Kidney capillary endothelial cell (primary cell): Measurements from ENCODE around the gene ITGA1.

Experiments
- DNase-seq: peaks from one replicate; pipeline ENCODE4 v3.0.0-alpha.2; 2018; ENCODE audit warnings: low spot score

The ITGA1 gene

GRCh38 chr5:52772668-52773067 lies 15.0 kb upstream of the ITGA1 start:
- no peak for DNase-seq

GRCh38 chr5:52773342-52773741 lies 14.4 kb upstream of the ITGA1 start:
- DNase-seq, result no peak

DNA sequence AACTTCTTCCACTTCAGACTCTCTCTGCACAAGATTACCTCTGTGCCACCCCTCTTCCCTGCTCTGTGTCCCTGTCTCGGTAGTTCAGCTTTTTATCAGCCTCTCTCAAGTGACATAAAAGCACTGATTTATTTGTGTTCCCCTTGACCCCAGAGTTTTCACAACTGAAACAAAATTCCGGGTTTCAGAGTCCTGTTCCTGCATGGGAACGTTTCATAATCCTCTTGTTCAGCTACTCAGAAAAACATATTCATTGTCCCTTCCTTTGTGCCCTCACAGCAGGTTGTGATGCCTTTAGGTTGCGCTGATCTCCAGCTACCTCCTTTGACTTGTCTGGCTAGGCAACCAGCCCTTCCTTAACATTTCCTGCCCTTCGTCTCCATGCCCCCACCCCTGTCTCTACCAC lies 13.7 kb upstream of the ITGA1 start:
- no peak for DNase-seq

DNA sequence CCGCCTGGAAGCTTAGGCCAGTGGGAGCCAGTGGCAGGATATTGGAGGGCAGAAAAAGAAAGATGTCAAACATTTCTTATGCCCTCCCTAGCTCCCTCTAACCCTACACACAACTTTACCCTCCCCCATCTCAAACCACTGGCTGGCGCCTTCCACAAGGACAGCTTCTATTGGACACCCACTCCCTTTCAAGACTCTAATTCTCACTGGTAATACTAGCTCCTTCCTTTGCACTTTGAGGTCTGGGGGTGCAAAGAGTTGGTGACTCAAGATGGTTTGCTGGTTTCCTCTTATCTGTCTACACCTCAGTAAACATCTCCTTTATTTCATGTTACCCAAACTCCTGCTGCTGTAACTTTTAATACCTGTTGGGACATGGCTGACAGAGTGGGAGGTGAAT lies 11.6 kb upstream of the ITGA1 start:
- no peak for DNase-seq

GRCh38 chr5:52777186-52777585 lies 10.5 kb upstream of the ITGA1 start:
- no peak for DNase-seq

DNA sequence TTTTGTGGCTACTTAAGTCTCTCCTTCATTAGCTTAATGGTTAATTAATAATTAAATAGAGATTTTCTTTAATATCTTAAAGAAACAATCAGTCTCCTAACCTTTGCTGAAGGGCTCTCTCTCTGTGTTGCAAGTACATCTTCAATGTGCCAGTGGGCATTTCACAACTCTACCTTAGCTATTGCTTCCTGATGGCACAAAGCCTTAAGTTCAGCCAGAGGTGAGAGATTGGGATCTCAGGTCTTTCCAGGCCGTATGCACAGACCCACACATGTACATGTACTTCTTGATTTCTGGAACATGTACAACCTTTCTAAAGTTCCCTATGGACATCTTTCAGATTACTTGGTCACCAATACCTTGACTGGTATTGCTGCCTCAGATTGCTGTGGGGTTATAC lies 8.9 kb upstream of the ITGA1 start:
- no peak for DNase-seq

- DNase-seq, result no peak
These were observed 8.5 kb upstream of the ITGA1 start for GRCh38 chr5:52779213-52779612.

DNA sequence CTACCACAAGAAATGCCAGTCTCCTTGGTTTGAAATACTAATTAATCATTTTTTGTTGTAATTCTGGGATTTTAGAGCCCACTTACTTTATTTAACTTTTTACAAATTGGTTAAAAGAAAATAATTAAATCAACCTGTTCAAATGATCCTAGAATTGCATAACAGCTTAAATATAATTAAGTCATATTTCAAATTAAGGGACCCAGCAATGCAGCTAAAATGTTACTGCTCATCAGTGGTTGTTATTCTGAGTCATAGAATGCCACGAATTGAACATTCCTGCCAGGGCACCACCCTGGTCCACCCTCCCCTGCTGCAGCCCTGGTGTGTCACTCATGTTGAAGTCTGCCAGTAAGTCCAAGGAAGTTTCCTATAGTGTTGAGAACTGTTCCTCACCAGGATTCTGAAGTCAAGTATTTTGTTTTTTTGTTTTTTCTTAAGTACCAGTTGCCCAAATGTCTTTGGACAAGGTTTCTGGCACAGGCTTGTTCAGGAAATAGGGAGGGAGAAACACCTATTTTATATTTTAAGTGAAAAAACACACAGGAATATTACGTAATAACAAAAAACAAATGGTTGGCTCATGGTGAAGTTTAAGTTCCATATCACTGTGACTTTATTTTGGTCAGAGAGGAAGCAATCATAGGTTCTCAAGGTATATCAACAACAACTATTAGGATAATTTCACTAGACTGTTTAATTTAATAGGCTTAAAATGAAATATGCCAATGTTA lies 4.3 kb upstream of the ITGA1 start:
- DNase-seq, result no peak

GRCh38 chr5:52784737-52785136 lies 3.0 kb upstream of the ITGA1 start:
- no peak for DNase-seq

DNA sequence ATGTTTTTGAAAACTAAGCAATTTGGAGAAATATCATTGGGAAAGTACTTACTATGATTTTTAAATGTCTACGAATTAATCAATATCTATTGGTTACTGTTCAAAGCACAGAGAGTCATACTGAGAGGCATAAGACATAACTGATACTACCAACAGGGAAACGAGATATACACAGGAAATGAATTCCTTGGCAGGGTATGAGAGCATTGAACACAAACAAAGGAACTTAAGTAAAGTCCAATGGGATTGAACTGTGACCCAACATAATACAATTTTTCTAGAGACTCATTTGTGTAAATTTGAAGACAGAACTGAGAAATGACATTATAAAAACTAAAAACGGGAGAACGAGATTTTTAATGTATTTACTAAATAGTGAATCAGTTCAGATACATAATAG lies 1.3 kb upstream of the ITGA1 start:
- no peak for DNase-seq

GRCh38 chr5:52786949-52787599 lies 642 bp upstream of the ITGA1 start:
- DNase-seq, result no peak

- DNase-seq, result no peak
These were observed 747 bp downstream of the ITGA1 start for GRCh38 chr5:52788505-52788821.

DNA sequence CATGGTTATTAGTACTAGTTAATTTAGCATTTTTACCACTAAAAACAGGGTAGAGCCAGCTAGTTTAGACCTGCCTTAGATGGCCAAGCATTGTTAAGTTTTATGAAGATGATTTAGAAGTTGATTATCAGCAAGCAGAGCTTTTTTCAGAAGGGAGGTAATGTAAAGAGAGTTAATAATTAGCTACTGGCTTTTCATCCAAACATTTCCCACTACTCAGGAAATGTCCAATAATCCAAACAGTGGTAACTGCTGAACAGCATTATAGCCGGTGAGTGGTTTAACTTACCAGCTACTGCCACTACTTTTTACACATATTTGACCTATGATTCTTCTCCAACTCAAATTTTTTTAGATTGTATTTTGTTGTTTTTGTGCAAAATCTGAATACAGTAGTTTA lies 1.7 kb downstream of the ITGA1 start:
- no peak for DNase-seq

- no peak for DNase-seq
These were observed 2.1 kb downstream of the ITGA1 start for GRCh38 chr5:52789851-52790250.

DNA sequence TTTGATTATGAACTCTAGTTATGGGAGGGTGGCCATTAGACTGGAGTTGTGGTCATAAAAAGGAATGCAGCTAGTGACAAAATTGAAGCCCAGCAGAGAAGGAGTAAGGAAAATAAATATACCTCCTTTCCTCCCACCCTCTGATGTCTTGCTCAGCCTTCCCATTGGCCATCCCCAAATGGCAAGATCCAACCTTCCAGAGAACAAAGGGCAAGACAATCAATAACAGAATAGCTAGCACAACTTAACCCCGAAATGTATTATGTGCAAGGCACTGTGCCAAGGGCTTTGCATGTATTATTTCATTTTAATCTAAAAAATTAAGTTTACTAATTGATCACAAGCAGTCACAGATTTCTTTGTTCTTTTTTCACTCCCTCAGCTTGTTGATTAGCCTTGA lies 3.6 kb downstream of the ITGA1 start:
- DNase-seq, result no peak

DNA sequence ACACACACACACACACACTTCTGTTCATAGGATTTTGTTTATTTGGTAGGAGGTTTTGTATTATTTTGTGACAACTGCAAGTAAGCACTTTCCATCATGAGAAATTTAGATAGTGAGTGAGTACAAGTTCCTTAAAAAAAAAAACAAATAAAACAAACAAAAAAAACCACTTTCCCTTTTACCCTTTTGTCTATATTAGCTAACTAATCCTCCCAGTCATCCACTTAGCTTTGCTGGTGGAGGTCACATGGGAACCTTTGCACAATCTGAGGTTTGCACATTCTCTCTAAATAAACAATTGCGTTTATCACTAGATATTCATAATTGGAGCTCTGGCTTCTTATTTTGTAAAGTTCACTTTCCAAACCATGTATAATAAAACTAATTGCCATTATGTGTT lies 6.8 kb downstream of the ITGA1 start:
- DNase-seq, result no peak

- DNase-seq, result no peak
These were observed 8.3 kb downstream of the ITGA1 start for GRCh38 chr5:52796031-52796430.

GRCh38 chr5:52796516-52797103 lies 8.9 kb downstream of the ITGA1 start:
- no peak for DNase-seq

DNA sequence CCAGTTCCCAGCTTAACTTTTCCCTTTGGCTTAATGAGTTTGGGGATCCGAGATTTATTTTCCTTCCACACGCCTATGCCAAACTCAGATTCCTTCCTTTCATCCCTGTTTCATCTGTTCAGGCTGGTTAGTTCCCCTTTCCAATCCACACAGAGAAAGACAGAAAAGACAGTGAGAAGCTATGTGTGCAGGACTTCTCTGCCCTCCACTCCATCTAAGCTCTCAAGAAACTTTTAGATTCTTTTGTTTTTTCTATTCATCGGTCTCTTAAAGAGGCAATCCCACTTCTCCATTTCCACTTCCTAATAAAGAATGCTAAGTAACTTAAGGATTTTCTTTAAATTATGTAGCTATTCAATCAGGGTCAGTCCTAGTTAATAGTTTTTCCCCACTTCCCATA lies 11.2 kb downstream of the ITGA1 start:
- DNase-seq, result no peak

- peak; percentile 80 for DNase-seq
These were observed 11.8 kb downstream of the ITGA1 start for GRCh38 chr5:52799358-52799982.

GRCh38 chr5:52799983-52800393 lies 12.3 kb downstream of the ITGA1 start:
- DNase-seq, result peak; percentile 96

DNA sequence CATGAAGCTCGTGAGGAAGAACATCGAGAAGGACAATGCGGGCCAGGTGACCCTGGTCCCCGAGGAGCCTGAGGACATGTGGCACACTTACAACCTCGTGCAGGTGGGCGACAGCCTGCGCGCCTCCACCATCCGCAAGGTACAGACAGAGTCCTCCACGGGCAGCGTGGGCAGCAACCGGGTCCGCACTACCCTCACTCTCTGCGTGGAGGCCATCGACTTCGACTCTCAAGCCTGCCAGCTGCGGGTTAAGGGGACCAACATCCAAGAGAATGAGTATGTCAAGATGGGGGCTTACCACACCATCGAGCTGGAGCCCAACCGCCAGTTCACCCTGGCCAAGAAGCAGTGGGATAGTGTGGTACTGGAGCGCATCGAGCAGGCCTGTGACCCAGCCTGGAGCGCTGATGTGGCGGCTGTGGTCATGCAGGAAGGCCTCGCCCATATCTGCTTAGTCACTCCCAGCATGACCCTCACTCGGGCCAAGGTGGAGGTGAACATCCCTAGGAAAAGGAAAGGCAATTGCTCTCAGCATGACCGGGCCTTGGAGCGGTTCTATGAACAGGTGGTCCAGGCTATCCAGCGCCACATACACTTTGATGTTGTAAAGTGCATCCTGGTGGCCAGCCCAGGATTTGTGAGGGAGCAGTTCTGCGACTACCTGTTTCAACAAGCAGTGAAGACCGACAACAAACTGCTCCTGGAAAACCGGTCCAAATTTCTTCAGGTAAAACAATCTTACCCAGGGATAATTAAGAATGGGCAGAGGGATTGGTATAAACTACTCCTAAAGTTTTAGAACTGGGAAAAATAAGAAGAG lies 12.9 kb downstream of the ITGA1 start:
- peak; percentile 78 for DNase-seq
